ENCODE data around the gene MCRIP1.
A peak's percentile ranks its signal among the peaks of the same experiment; 100 is the strongest.

DNA sequence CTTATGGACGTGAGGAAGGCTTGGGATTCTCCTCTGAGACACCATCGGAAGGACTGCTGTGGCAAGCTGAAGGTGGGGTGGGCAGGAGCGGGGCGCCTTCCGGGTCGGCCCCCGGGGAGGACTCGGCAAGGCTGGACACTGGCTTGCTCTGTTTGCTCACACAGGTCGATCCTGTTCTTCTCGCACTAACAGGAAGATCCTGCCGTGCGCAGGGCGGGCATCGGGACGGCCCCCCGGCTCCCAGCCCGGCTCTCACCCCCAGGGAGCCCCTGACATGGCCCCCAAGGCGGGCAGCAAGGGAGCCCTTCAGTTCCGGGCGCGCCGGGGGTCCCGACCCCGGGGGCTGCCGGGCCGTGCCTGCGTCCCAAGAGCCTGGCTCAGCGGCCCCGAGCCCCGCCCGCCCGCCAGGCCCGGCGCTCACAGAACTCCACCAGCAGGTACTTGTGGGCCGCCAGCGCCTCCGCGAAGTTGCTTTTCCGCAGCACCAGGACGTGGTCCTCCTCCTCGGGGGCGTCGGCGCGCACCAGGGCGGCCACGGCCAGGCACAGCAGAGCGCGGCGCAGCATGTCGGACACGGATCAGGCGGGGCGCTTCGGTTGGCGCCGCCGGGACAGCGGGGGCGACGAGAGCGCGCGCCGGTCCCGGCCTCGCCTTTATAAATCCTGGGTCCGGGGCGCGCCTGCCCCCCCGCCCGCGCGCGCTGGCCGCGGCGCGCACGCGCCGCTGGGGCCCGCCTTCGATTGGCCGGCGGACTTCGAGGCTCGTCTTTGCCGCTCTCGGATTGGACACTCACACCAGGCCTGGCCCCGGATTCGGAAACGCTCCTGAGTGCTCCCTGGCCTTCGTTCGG is 27.0 kb upstream of the MCRIP1 start, which contains the start of gene P4HB:
- TF ChIP-seq POLR2A (IDR thresholded peaks at IDR 0.05) (peak in 1 of 2 donors; percentile 85), CTCF (IDR thresholded peaks at IDR 0.05) (no peak)

All from thyroid gland (tissue), 4 donors.